GM12872 (cell line): ENCODE results near the gene MYOG.

Experiments used
- CTCF ChIP-seq: IDR thresholded peaks from 3 replicates; pipeline ENCODE4 v1.5.1; 2011; ENCODE audit warnings: low read depth, mild to moderate bottlenecking, low read length, moderate library complexity; ENCODE audit not compliant: insufficient read depth

MYOG gene

GRCh38 chr1:203091761-203092330 lies 6.0 kb upstream of the MYOG start:
- TF ChIP-seq CTCF: no peak

GRCh38 chr1:203091199-203091477 lies 5.3 kb upstream of the MYOG start:
- no peak for TF ChIP-seq CTCF

- no peak for TF ChIP-seq CTCF
These were observed 4.8 kb upstream of the MYOG start for GRCh38 chr1:203090421-203091198.

GRCh38 chr1:203089651-203090045 lies 3.8 kb upstream of the MYOG start:
- no peak for TF ChIP-seq CTCF

GRCh38 chr1:203089001-203089650 lies 3.3 kb upstream of the MYOG start:
- TF ChIP-seq CTCF: no peak

GRCh38 chr1:203088441-203088840 lies 2.6 kb upstream of the MYOG start:
- no peak for TF ChIP-seq CTCF

- no peak for TF ChIP-seq CTCF
These were observed 1.4 kb upstream of the MYOG start for GRCh38 chr1:203086992-203087763.
